Measurements from ENCODE around the gene ERC2. TPM values are rescaled to one million over a fixed set of nuclear protein-coding genes. Genes with fewer than 3 reads are reported as not detected.

The ERC2 gene
- total and polyA plus RNA-seq, 2 of the 13 experiments (the other 11 are each of a cell fraction or from before 2014, with no cell fraction given), result 0.16 to 0.22 TPM

GRCh38 chr3:55717481-55717880 is 750.8 kb downstream of the ERC2 start (continued):
- TF ChIP-seq PBX2 (CRISPR knock-in tag; IDR thresholded peaks at IDR 0.05) (no peak), ZNF780A (CRISPR knock-in tag; IDR thresholded peaks at IDR 0.05) (no peak), ZNF768 (CRISPR knock-in tag; IDR thresholded peaks at IDR 0.05) (no peak), ZNF772 (CRISPR knock-in tag; IDR thresholded peaks at IDR 0.05) (no peak), ZNF775 (CRISPR knock-in tag; IDR thresholded peaks at IDR 0.05; ENCODE audit: borderline replicate concordance) (no peak), KMT2B (CRISPR knock-in tag; IDR thresholded peaks at IDR 0.05) (no peak), HNRNPK (IDR thresholded peaks at IDR 0.05; ENCODE audit: low read depth, low read length, poor library complexity, severe bottlenecking) (no peak), HOXA7 (CRISPR knock-in tag; IDR thresholded peaks at IDR 0.05) (no peak), CREM (IDR thresholded peaks at IDR 0.05) (no peak), CREM (CRISPR knock-in tag; IDR thresholded peaks at IDR 0.05) (no peak), ZNF101 (CRISPR knock-in tag; IDR thresholded peaks at IDR 0.05; ENCODE audit: borderline replicate concordance, low read depth) (no peak), THAP9 (CRISPR knock-in tag; IDR thresholded peaks at IDR 0.05; ENCODE audit: borderline replicate concordance) (no peak), SMAD3 (CRISPR knock-in tag; IDR thresholded peaks at IDR 0.05) (no peak), TGIF2 (CRISPR knock-in tag; IDR thresholded peaks at IDR 0.05) (no peak)
- TF ChIP-seq, protein P1, sequence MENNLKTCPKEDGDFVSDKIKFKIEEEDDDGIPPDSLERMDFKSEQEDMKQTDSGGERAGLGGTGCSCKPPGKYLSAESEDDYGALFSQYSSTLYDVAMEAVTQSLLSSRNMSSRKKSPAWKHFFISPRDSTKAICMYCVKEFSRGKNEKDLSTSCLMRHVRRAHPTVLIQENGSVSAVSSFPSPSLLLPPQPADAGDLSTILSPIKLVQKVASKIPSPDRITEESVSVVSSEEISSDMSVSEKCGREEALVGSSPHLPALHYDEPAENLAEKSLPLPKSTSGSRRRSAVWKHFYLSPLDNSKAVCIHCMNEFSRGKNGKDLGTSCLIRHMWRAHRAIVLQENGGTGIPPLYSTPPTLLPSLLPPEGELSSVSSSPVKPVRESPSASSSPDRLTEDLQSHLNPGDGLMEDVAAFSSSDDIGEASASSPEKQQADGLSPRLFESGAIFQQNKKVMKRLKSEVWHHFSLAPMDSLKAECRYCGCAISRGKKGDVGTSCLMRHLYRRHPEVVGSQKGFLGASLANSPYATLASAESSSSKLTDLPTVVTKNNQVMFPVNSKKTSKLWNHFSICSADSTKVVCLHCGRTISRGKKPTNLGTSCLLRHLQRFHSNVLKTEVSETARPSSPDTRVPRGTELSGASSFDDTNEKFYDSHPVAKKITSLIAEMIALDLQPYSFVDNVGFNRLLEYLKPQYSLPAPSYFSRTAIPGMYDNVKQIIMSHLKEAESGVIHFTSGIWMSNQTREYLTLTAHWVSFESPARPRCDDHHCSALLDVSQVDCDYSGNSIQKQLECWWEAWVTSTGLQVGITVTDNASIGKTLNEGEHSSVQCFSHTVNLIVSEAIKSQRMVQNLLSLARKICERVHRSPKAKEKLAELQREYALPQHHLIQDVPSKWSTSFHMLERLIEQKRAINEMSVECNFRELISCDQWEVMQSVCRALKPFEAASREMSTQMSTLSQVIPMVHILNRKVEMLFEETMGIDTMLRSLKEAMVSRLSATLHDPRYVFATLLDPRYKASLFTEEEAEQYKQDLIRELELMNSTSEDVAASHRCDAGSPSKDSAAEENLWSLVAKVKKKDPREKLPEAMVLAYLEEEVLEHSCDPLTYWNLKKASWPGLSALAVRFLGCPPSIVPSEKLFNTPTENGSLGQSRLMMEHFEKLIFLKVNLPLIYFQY (CRISPR knock-in tag; IDR thresholded peaks at IDR 0.05; ENCODE audit: borderline replicate concordance), result no peak
- TF ChIP-seq, protein P2, sequence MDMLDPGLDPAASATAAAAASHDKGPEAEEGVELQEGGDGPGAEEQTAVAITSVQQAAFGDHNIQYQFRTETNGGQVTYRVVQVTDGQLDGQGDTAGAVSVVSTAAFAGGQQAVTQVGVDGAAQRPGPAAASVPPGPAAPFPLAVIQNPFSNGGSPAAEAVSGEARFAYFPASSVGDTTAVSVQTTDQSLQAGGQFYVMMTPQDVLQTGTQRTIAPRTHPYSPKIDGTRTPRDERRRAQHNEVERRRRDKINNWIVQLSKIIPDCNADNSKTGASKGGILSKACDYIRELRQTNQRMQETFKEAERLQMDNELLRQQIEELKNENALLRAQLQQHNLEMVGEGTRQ (IDR thresholded peaks at IDR 0.05; ENCODE audit: low read depth, low read length), result no peak
- TF ChIP-seq, protein P2 (CRISPR knock-in tag; IDR thresholded peaks at IDR 0.05; ENCODE audit: borderline replicate concordance), result no peak
